Measurements from ENCODE around the gene FGF14. TPM values are rescaled to one million over a fixed set of nuclear protein-coding genes. Genes with fewer than 3 reads are reported as not detected.
A peak's percentile ranks its signal among the peaks of the same experiment; 100 is the strongest.

The FGF14 gene
- polyA plus RNA-seq, 2 donors, result 0.04 to 0.29 TPM

DNA sequence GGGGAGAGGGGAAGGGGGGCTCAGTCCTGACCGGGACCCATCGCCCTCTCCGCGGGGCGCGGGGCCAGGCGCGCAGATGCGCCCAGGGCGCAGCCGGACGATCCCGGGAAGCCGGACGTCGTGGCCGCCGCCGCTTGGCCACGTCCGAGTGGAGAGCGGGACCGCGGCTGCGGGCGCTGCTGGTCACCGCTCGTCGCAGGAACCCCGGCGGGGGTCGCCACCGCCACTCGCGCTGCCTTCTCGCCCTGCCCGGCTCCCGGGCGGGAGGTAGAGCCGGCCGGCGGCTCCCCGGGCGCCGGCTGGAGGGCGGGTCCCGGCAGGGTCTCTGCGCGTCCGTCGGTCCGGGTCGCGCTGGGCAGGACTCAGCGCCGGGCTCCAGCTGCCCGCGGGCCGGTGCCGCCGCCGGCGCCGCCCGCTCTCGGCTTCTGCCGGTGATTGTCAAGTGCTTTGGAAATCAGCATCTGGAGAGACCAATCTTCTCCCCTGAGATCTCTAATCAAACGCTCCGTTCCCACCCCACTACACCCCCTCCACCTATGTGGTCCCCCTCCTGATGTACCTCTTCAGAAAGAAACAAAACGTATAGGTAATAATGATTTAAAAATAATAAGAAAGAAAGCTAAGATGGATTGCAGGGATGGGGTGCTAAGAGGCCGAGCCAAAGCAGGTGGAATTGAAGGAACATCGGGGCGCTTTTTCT is 484.9 kb downstream of the FGF14 start:
- Histone ChIP-seq H3K27ac (ENCODE audit: low read depth in 2 of 2, low read length in 1 of 2) (no peak overlapping the region), H3K4me1 (ENCODE audit: control insufficient read depth in 2 of 2, insufficient read depth in 2 of 2, low read length in 1 of 2) (peaks cover 0 to 4% of the 10 kb centered on the region in 2 donors), H3K36me3 (ENCODE audit: control insufficient read depth in 2 of 2, insufficient read depth in 2 of 2, low read length in 1 of 2) (no peaks in the 10 kb centered on the region), H3K4me3 (ENCODE audit: low read depth in 1 of 2, low read length in 2 of 2) (peak overlapping the region; percentile 9 to 32), H3K27me3 (ENCODE audit: control insufficient read depth in 1 of 2, insufficient read depth in 2 of 2, low read length in 2 of 2) (peaks cover 4 to 11% of the 10 kb centered on the region in 2 donors), H3K9me3 (ENCODE audit: control insufficient read depth in 2 of 2, insufficient read depth in 1 of 2, low read depth in 1 of 2, low read length in 1 of 2) (no peaks in the 10 kb centered on the region)
- 3% methylated on average over 28 to 73 of the region's 73 CpGs for WGBS, 2 donors

GRCh38 chr13:101916108-101916774 is 485.6 kb downstream of the FGF14 start:
- Histone ChIP-seq H3K27ac (ENCODE audit: low read depth in 2 of 2, low read length in 1 of 2) (no peak overlapping the region), H3K4me1 (ENCODE audit: control insufficient read depth in 2 of 2, insufficient read depth in 2 of 2, low read length in 1 of 2) (peaks cover 0 to 4% of the 10 kb centered on the region in 2 donors), H3K9me3 (ENCODE audit: control insufficient read depth in 2 of 2, insufficient read depth in 1 of 2, low read depth in 1 of 2, low read length in 1 of 2) (no peaks in the 10 kb centered on the region), H3K36me3 (ENCODE audit: control insufficient read depth in 2 of 2, insufficient read depth in 2 of 2, low read length in 1 of 2) (no peaks in the 10 kb centered on the region), H3K4me3 (ENCODE audit: low read depth in 1 of 2, low read length in 2 of 2) (peak overlapping the region; percentile 9 to 32), H3K27me3 (ENCODE audit: control insufficient read depth in 1 of 2, insufficient read depth in 2 of 2, low read length in 2 of 2) (peaks cover 4 to 11% of the 10 kb centered on the region in 2 donors)
- WGBS, 2 donors, result 2 to 3% methylated on average over 56 to 62 of the region's 62 CpGs

- Histone ChIP-seq H3K9me3 (ENCODE audit: control insufficient read depth in 2 of 2, insufficient read depth in 1 of 2, low read depth in 1 of 2, low read length in 1 of 2) (no peaks in the 10 kb centered on the region), H3K27me3 (ENCODE audit: control insufficient read depth in 1 of 2, insufficient read depth in 2 of 2, low read length in 2 of 2) (peaks cover 4 to 11% of the 10 kb centered on the region in 2 donors), H3K4me3 (ENCODE audit: low read depth in 1 of 2, low read length in 2 of 2) (no peak overlapping the region), H3K36me3 (ENCODE audit: control insufficient read depth in 2 of 2, insufficient read depth in 2 of 2, low read length in 1 of 2) (no peaks in the 10 kb centered on the region), H3K4me1 (ENCODE audit: control insufficient read depth in 2 of 2, insufficient read depth in 2 of 2, low read length in 1 of 2) (peaks cover 0 to 4% of the 10 kb centered on the region in 2 donors), H3K27ac (ENCODE audit: low read depth in 2 of 2, low read length in 1 of 2) (no peak overlapping the region)
- WGBS, 2 donors, result 8 to 14% methylated on average over 13 of the region's 13 CpGs
These were observed 486.1 kb downstream of the FGF14 start for GRCh38 chr13:101915755-101916107.

- no peak overlapping the region for H3K27ac ChIP-seq (ENCODE audit: low read depth in 2 of 2, low read length in 1 of 2)
- no peaks in the 10 kb centered on the region for H3K9me3 ChIP-seq (ENCODE audit: control insufficient read depth in 2 of 2, insufficient read depth in 1 of 2, low read depth in 1 of 2, low read length in 1 of 2)
- WGBS, 2 donors, result 22 to 42% methylated on average over 7 of the region's 7 CpGs
- no peak overlapping the region for H3K4me3 ChIP-seq (ENCODE audit: low read depth in 1 of 2, low read length in 2 of 2)
- H3K27me3 ChIP-seq (ENCODE audit: control insufficient read depth in 1 of 2, insufficient read depth in 2 of 2, low read length in 2 of 2), result peaks cover 4 to 11% of the 10 kb centered on the region in 2 donors
- H3K36me3 ChIP-seq (ENCODE audit: control insufficient read depth in 2 of 2, insufficient read depth in 2 of 2, low read length in 1 of 2), result no peaks in the 10 kb centered on the region
- peaks cover 0 to 4% of the 10 kb centered on the region in 2 donors for H3K4me1 ChIP-seq (ENCODE audit: control insufficient read depth in 2 of 2, insufficient read depth in 2 of 2, low read length in 1 of 2)
These were observed 486.5 kb downstream of the FGF14 start for GRCh38 chr13:101915331-101915730.

DNA sequence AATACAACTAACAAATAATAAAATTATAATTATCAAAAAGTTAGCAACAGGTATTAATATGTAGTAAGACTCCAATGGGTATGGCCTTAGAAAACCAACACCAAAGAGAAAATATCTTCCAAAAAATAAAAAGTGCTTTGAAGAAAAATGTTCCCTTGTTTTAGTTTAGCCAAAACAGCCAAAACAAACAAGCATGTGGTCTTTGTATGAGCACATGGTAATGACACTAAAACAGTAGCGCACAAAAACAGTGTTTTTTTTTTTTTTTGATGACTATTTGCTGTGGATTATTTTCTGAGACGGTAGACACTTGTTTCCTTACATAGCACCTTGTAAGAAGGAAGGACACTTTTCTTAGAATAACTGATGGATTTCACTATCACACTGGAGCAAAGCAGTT is 490.1 kb downstream of the FGF14 start:
- Histone ChIP-seq H3K9me3 (ENCODE audit: control insufficient read depth in 2 of 2, insufficient read depth in 1 of 2, low read depth in 1 of 2, low read length in 1 of 2) (no peaks in the 10 kb centered on the region), H3K27me3 (ENCODE audit: control insufficient read depth in 1 of 2, insufficient read depth in 2 of 2, low read length in 2 of 2) (peaks cover 0 to 11% of the 10 kb centered on the region in 2 donors), H3K27ac (ENCODE audit: low read depth in 2 of 2, low read length in 1 of 2) (no peak overlapping the region), H3K4me3 (ENCODE audit: low read depth in 1 of 2, low read length in 2 of 2) (no peak overlapping the region), H3K36me3 (ENCODE audit: control insufficient read depth in 2 of 2, insufficient read depth in 2 of 2, low read length in 1 of 2) (no peaks in the 10 kb centered on the region), H3K4me1 (ENCODE audit: control insufficient read depth in 2 of 2, insufficient read depth in 2 of 2, low read length in 1 of 2) (peaks cover 0 to 4% of the 10 kb centered on the region in 2 donors)
- 85 to 92% methylated on average over 2 of the region's 2 CpGs for WGBS, 2 donors

DNA sequence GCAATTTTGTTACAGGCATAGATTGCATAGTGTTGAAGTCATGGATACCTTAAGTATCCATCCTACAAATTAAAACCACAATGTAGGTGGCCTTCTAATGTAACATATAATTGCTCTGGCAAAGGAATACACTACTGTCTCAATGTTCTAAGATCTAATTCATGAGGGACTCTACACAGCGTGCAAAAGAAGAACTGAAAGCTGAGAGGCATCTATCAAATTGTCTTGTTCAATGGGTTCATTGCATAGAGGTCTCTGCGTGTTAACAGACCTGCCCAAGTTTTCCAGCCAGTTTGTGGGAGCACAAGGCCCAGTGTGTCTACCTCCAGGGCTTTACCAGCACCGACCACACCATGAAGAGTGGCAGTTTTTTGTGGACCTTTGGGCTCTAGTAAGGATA is 498.0 kb downstream of the FGF14 start:
- Histone ChIP-seq H3K36me3 (ENCODE audit: control insufficient read depth in 2 of 2, insufficient read depth in 2 of 2, low read length in 1 of 2) (no peaks in the 10 kb centered on the region), H3K9me3 (ENCODE audit: control insufficient read depth in 2 of 2, insufficient read depth in 1 of 2, low read depth in 1 of 2, low read length in 1 of 2) (no peaks in the 10 kb centered on the region), H3K27ac (ENCODE audit: low read depth in 2 of 2, low read length in 1 of 2) (no peak overlapping the region), H3K4me3 (ENCODE audit: low read depth in 1 of 2, low read length in 2 of 2) (no peak overlapping the region), H3K4me1 (ENCODE audit: control insufficient read depth in 2 of 2, insufficient read depth in 2 of 2, low read length in 1 of 2) (no peaks in the 10 kb centered on the region), H3K27me3 (ENCODE audit: control insufficient read depth in 1 of 2, insufficient read depth in 2 of 2, low read length in 2 of 2) (no peaks in the 10 kb centered on the region)
- WGBS, 2 donors, result 66 to 68% methylated on average over 3 of the region's 3 CpGs

DNA sequence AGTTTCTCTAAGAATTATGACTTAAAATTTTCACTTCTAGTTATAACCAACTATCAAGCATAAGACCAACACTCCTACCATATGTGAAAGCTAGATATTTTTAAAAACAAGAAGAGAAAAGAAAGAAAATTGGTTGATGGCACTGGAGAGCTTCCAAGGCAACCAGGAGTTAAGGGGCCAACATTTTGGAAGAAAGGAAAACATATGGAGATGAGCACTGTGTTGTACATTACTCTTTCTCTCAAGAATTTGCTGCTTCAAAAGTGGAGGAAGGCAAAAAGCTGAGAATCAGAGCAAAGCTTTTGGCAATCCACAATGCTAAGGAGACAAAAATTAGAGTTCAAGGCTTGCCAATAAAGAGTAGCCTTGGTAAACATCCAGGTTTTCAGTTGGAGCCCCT is 503.2 kb downstream of the FGF14 start:
- Histone ChIP-seq H3K4me3 (ENCODE audit: low read depth in 1 of 2, low read length in 2 of 2) (no peak overlapping the region), H3K4me1 (ENCODE audit: control insufficient read depth in 2 of 2, insufficient read depth in 2 of 2, low read length in 1 of 2) (no peaks in the 10 kb centered on the region), H3K36me3 (ENCODE audit: control insufficient read depth in 2 of 2, insufficient read depth in 2 of 2, low read length in 1 of 2) (no peaks in the 10 kb centered on the region), H3K9me3 (ENCODE audit: control insufficient read depth in 2 of 2, insufficient read depth in 1 of 2, low read depth in 1 of 2, low read length in 1 of 2) (no peaks in the 10 kb centered on the region), H3K27me3 (ENCODE audit: control insufficient read depth in 1 of 2, insufficient read depth in 2 of 2, low read length in 2 of 2) (no peaks in the 10 kb centered on the region), H3K27ac (ENCODE audit: low read depth in 2 of 2, low read length in 1 of 2) (no peak overlapping the region)

DNA sequence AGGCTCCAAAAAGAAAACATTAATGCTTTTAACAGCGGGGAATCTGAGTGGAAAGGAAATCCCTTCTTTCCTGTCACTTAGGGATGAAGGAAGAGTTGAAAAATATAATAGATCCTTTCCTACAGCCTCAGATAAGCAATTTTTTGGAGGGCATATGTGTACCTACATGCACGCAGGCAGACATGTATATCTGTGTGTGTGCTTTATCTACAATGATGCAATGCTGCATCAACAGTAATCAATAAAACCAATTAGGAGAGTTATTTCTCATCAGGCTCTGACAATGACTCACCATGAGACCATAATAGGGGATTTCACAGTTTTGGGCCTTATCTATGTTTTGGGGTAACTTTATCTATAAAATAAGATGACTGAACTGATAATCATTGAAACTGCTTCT is 505.3 kb downstream of the FGF14 start:
- no peak overlapping the region for H3K27ac ChIP-seq (ENCODE audit: low read depth in 2 of 2, low read length in 1 of 2)
- H3K9me3 ChIP-seq (ENCODE audit: control insufficient read depth in 2 of 2, insufficient read depth in 1 of 2, low read depth in 1 of 2, low read length in 1 of 2), result no peaks in the 10 kb centered on the region
- no peak overlapping the region for H3K4me3 ChIP-seq (ENCODE audit: low read depth in 1 of 2, low read length in 2 of 2)
- H3K36me3 ChIP-seq (ENCODE audit: control insufficient read depth in 2 of 2, insufficient read depth in 2 of 2, low read length in 1 of 2), result no peaks in the 10 kb centered on the region
- H3K4me1 ChIP-seq (ENCODE audit: control insufficient read depth in 2 of 2, insufficient read depth in 2 of 2, low read length in 1 of 2), result no peaks in the 10 kb centered on the region
- 70 to 71% methylated on average over 2 of the region's 2 CpGs for WGBS, 2 donors
- no peaks in the 10 kb centered on the region for H3K27me3 ChIP-seq (ENCODE audit: control insufficient read depth in 1 of 2, insufficient read depth in 2 of 2, low read length in 2 of 2)

DNA sequence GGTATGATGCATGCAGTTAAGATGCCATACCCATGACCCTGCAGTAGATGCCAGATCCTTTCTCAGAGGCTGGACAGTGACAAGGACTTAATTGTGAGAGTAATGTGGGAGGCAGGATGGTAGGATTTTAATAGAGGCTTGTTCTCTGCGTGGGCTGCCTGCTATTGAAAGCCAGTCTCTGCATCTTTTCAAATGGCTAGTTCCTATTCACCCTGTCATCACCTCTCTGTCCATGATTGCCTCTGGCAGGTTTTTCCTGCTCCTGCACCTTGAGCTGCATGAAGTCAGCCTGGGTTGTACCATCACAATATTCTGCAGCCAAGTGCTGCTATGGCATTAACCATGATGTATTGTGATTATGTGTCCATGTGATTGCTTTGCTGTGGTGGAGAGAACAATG is 508.8 kb downstream of the FGF14 start:
- Histone ChIP-seq H3K36me3 (ENCODE audit: control insufficient read depth in 2 of 2, insufficient read depth in 2 of 2, low read length in 1 of 2) (no peaks in the 10 kb centered on the region), H3K4me1 (ENCODE audit: control insufficient read depth in 2 of 2, insufficient read depth in 2 of 2, low read length in 1 of 2) (no peaks in the 10 kb centered on the region), H3K4me3 (ENCODE audit: low read depth in 1 of 2, low read length in 2 of 2) (no peak overlapping the region), H3K9me3 (ENCODE audit: control insufficient read depth in 2 of 2, insufficient read depth in 1 of 2, low read depth in 1 of 2, low read length in 1 of 2) (no peaks in the 10 kb centered on the region), H3K27me3 (ENCODE audit: control insufficient read depth in 1 of 2, insufficient read depth in 2 of 2, low read length in 2 of 2) (no peaks in the 10 kb centered on the region), H3K27ac (ENCODE audit: low read depth in 2 of 2, low read length in 1 of 2) (no peak overlapping the region)
- 28 to 58% methylated on average over 1 of the region's 1 CpG for WGBS, 2 donors

DNA sequence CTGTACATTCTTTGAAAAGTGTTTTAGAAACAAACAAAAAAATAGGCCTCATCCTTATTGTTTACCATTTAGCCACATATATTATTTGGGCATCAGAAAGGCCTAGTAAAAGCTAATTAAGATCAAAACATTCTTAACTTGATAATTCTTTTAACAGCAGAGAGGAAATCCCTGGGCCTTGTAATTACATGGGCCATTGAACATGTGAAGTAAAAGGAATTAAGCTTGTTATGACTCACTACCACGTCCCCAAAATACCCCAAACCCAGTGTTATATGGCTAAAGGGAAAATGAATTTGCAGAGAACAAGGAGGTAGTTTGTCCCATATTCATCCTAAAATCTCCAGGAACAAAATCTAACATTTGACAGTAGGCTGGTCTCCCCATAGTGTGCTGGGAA is 509.6 kb downstream of the FGF14 start:
- Histone ChIP-seq H3K27ac (ENCODE audit: low read depth in 2 of 2, low read length in 1 of 2) (no peak overlapping the region), H3K4me3 (ENCODE audit: low read depth in 1 of 2, low read length in 2 of 2) (no peak overlapping the region), H3K36me3 (ENCODE audit: control insufficient read depth in 2 of 2, insufficient read depth in 2 of 2, low read length in 1 of 2) (no peaks in the 10 kb centered on the region), H3K4me1 (ENCODE audit: control insufficient read depth in 2 of 2, insufficient read depth in 2 of 2, low read length in 1 of 2) (no peaks in the 10 kb centered on the region), H3K27me3 (ENCODE audit: control insufficient read depth in 1 of 2, insufficient read depth in 2 of 2, low read length in 2 of 2) (no peaks in the 10 kb centered on the region), H3K9me3 (ENCODE audit: control insufficient read depth in 2 of 2, insufficient read depth in 1 of 2, low read depth in 1 of 2, low read length in 1 of 2) (no peaks in the 10 kb centered on the region)
- 19 to 38% methylated on average over 1 of the region's 1 CpG for WGBS, 2 donors
